Lung microvascular endothelial cell (primary cell): Measurements from ENCODE around the gene PPP1R27. TPM values are rescaled to one million over a fixed set of nuclear protein-coding genes. Genes with fewer than 3 reads are reported as not detected.

ENCODE experiments used
- DNase-seq, 2 donors: peaks; one replicate each; pipeline versions ENCODE4 v3.0.0 to v3.0.0-alpha.2; 2010; ENCODE audit warnings: low read depth in 2 of 2
- total RNA-seq: library from RNA; depleted of rRNA; stranded (reverse); fragments of >200 nt; gene quantifications from 2 replicates; pipeline ENCODE4 v1.2.1, GENCODE V29; 2014

PPP1R27 gene
- total RNA-seq, 1 donor from 2014 or later = not detected

DNA sequence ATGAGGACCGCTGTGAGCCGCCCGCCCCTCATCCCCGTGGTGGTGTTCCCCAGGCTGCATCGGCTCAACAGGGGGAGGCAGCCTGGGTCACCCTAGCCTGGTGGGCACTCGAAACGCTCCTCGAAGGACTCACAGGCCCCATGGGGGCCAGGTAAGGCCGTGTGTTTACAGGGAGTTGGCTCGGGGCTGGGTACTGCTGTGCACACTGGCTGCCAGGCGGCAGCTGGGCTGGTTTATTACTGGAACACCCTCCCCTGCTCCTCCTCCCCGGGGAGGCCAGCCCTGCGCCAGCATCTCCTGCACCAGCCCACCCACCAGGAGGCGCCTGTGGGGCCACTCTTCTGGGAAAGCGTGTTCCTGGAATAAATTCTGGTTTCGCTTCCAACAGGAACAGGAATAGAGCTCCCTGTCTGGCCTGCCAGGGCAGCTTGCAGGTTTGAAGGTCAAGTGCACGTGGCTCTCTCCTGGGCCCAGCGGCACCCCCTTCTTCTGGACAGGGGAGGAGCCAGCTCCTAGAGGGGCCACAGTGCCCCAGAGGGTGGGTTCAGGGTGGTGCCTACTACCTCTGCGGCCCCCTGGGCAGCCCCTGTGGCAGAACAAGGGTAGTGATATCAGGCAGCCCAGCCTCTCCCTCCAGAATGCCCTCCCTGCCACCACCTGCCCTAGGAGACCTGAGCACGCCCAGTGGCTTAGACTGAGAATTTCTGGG lies 13.1 kb downstream of the PPP1R27 start:
- peak; percentile 82 to 92 for DNase-seq

DNA sequence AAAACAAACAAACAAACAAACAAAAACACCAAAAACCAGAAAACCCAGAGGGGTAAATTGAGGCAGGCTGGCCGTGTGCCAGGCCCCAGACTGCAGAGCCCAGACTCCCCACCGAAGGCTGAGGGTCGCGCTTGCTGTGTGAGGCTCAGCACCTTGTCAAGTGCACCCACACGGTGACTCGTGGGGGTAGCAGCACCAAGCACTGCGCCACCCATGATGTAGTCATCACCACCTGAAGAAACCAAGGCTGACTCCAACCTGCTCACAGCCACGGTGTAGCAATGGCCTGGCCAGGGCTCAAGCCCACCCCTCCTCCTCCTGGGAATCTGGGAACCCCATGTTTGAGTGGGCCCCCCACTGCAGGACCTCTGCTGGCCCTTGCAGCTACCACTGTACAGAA lies 13.7 kb downstream of the PPP1R27 start:
- DNase-seq = no peak

DNA sequence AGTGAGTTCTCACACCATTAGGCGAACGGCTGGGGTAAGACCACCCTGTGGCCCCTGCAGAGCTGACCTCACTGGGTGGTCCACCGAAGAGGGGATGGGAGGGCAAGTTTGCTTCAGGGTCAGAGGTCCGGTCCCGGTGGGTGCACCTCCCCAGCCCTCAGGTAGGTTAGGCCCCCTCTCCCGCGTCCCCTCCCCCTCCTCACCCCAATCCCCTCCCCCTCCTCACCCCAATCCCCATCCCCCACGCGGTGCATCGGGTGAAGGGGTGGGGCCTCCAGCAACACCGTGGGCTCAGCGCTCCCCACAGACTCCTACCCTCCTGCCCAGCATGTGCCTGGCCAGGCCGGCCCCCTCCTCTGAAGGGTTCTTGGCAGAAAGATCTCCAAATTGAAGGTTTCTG lies 15.1 kb downstream of the PPP1R27 start:
- DNase-seq = no peak

DNA sequence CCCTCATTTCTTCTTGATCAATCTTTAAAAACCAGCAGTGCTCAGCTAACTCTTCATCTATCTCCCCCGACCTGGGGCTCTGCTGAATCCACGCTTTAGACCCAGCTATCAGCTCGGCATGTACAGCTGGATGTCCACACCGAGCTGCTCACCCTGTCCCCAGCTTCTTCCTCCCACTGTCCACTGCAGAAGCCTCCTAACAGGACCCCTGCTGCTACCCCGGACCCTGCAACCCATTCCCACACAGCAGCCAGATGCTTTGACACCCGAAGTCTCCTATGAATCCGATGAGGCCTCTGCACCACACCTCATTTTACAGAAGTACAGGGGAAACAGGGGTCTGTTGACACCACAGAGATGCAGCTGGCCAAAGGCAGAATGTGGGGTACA lies 17.1 kb downstream of the PPP1R27 start:
- no peak for DNase-seq

DNA sequence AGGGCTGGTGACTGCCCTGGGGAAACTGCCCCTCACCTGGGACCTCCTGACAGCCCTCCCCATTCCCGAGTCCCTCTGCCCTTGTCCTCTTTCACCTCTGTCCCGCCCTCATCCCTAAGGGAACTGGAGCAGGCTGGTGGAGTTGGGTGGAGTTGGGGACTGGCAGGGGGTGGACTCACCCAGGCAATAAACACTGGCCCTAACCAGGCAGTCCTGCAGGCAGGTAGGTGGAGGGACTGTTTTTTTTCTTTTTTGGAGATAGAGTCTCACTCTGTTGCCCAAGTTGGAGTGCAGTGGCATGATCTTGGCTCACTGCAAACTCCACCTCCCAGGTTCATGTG lies 19.2 kb downstream of the PPP1R27 start:
- DNase-seq = no peak

DNA sequence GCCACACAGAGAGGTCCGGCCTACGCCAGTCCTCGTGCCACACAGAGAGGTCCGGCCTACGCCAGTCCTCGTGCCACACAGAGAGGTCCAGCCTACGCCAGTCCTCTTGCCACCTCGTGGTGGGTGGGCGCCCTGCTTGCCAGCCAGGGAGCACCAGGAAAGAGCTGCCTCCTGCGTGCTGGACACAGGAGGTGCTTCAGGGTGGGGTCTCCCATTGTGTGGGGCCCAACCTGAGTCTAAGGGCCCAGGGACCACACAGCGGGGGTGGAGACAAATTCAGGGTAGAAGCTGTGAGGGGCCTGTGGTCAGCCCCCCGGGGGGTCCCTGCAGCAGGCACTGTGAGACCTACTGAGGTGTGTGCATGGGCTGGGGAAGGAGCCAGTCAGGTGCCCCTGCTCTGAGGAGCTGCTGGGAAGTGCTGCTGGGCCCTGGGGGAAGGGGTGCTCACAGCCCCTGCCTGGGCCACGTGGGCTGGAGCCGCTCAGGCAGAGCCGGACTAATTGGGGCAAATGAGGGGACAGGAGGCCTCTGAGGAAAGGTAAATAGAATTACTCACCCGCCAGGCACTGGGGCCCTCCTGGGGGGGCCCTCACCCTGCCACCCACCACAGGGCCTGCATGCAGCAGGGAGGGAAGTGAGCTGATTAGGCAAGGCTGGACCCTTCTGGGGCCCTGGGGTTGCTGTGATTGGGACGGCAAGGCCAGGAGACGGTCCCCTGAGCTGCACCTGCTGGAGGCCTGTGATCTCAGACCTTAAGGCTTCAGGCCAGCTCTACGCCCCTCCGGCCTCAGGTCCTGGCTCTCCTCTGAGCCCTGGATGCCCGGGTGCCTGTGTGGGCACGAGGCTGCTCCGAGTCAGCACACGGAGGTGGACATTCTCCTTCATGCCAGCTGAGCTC lies 19.9 kb downstream of the PPP1R27 start:
- no peak for DNase-seq

DNA sequence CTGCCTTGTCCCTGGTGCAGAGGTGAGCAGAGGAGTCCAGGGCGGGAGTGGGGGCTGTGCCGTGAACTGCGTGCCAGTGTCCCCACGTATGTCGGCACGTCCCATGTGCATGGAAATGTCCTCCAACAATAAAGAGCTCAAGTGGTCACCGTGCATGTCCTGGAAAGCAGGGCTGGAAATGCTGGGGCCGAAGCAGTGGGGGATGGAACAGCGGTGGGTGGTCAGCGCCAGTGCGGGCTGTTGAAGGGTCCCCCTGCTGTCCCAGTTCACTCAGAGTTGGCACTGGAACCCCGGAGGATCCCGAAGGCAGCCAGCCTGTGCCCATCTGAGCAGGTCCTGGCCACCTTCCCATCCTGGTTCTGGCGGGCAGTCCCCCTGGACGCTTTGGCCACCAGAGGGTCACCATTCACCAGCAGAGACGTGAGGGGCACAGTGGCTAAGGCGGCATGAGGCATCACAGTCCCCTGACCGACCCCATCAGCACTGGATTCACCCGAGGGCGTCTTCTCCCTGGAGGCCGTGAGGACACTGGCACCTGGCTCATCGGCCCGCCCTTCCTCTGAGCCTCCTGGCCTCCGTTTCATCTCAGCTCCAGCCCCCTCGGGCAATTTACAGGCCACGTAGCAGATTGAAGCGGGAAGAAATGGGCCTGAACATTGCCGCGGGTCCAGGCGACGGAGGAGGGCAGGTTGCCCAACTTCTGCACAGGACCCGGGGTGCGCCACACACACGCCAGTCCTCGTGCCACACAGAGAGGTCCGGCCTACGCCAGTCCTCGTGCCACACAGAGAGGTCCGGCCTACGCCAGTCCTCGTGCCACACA lies 20.8 kb downstream of the PPP1R27 start:
- DNase-seq = no peak

DNA sequence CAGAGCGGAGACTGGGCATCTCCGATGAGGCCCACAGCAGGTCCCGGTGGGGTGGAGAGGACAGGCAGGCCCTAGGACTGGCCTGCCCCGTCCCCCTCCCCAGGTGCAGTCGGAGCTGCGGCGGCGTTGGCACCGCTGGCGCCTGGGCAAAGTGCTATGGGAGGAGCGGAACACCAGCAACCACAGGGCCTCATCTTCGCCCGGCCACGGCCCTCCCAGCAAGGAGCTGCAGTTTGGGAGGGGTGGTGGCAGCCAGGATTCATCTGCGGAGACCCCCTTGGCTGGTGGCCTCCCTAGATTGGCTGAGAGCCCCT lies 21.5 kb downstream of the PPP1R27 start:
- no peak for DNase-seq

DNA sequence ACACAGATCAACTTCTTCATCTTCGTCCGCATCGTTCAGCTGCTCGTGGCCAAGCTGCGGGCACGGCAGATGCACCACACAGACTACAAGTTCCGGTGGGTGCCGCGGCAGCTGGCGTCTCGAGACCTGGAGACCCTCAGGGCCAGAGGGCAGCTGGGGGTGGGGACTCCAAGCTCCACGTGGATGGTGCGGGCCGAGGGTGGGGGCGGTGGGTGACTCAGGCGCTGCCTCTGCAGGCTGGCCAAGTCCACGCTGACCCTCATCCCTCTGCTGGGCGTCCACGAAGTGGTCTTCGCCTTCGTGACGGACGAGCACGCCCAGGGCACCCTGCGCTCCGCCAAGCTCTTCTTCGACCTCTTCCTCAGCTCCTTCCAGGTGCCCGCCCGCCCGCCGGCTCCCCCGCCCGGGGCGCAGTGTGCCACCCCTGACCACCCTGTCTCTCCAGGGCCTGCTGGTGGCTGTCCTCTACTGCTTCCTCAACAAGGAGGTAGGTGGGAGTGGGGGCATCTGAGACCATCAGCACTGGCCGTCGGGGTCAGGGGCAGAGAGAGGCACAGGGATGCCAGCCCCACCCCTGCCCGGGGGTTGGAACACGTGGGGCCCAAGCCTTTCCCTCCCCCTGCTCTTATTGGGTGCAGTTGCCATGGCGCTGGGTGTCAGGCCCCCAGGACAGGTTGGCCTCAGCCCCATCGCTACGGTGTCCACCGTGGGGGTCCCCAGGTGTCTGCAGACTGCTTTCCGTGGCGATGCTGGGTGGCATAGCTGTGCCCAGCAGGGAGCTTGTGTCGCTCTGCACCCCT lies 22.1 kb downstream of the PPP1R27 start:
- DNase-seq = no peak

DNA sequence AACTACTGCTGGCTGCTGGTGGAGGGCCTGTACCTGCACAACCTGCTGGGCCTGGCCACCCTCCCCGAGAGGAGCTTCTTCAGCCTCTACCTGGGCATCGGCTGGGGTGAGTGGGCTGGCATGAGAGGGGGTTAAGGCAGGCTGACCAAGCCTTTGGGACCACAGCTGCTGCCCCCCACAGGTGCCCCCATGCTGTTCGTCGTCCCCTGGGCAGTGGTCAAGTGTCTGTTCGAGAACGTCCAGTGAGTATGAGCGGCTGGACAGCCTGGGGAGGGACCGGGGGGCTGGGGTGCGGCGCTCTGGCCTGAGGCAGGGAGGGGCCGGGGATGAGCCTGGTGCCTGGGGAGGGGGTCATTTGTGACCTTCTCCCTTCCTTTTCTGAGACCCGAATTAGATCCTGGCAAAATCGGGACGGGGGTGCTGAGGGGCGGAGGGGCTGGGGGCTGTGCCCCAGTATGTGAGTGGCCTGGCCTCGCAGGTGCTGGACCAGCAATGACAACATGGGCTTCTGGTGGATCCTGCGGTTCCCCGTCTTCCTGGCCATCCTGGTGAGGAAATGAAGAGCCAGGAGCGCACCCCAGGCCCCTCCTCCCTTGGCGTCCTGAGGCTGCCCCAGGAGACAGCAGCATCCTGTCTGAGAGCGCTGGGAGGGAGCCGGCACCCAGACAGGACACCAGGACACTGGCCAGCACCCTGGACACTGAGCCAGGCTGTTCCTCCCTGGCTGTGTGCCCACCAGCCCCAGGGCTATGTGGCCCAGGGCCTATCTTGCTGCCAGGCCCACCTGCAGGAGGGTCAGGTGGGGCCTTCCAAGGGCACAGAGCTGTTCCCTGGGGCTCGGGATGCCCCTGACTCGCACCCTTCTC lies 22.9 kb downstream of the PPP1R27 start:
- no peak for DNase-seq

DNA sequence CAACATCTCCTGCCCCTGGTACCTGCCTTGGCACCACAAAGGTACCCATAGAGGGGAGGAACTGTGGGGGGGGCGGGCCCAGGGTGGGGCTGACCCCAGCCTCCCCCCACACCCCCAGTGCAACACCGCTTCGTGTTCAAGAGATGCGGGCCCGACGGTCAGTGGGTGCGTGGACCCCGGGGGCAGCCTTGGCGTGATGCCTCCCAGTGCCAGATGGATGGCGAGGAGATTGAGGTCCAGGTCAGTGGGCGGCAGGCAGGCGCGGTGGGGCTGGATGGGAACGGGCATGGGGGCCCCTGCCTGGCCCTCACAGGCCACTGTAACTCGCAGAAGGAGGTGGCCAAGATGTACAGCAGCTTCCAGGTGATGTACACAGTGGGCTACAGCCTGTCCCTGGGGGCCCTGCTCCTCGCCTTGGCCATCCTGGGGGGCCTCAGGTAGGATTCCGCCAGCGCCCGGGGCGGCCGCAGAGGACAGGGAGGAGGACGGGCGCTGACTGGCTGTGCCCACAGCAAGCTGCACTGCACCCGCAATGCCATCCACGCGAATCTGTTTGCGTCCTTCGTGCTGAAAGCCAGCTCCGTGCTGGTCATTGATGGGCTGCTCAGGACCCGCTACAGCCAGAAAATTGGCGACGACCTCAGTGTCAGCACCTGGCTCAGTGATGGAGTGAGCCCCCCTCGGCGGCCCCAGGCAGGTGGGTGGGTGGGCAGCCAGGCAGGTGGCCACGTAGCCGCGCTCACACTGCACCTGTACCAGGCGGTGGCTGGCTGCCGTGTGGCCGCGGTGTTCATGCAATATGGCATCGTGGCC lies 23.8 kb downstream of the PPP1R27 start:
- DNase-seq = no peak

DNA sequence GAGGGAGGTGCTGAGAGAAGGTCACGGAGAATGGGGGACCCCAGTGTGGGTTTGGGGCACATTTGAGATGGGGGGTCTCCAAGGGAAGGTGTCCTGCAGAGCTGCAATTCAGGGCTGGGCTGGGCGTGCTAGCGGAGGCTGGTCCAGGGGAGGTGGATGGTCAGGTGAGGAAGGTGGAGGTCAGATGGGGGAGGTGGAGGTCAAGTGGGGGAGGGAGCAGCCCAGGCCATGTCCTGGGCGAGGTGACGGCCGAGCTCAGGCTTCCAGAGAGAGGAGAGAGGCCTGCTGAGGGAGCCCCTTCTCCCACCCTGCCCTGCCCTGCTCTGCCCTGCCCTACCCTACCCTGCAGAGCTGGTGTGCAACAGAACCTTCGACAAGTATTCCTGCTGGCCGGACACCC lies 24.4 kb downstream of the PPP1R27 start:
- DNase-seq = no peak

DNA sequence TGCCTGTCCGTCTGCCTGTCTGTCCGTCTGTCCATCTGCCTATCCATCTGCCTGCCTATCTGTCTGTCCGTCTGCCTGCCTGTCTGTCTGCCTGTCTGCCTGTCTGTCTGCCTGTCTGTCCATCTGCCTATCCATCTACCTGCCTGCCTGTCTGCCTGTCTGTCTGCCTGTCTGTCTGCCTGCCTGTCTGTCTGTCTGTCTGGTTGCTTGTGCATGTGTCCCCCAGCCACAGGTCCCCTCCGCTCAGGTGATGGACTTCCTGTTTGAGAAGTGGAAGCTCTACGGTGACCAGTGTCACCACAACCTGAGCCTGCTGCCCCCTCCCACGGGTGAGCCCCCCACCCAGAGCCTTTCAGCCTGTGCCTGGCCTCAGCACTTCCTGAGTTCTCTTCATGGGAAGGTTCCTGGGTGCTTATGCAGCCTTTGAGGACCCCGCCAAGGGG lies 25.3 kb downstream of the PPP1R27 start:
- DNase-seq = no peak

DNA sequence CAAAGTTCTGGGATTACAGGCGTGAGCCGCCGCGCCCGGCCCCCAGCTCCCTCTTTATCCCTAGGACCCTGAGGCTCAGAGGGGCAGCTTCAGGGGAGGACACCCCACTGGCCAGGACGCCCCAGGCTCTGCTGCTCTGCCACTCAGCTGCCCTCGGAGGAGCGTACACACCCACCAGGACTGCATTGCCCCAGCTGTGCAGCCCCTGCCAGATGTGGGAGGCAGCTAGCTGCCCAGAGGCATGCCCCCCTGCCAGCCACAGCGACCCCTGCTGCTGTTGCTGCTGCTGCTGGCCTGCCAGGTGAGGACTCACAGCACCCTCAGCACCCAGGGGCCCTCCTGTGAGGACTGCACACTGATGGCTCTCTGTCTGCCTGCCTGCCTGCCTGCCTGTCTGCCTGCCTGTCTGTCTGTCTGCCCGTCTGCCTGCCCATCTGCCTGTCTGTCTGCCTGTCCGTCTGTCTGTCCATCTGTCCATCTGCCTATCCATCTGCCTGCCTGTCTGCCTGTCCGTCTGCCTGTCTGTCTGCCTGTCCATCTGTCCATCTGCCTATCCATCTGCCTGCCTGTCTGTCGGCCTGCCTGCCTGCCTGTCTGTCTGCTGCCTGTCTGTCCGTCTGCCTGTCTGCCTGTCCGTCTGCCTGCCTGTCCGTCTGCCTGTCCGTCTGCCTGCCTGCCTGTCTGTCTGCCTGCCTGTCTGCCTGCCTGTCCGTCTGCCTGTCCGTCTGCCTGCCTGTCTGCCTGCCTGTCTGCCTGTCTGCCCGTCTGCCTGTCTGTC lies 25.9 kb downstream of the PPP1R27 start:
- DNase-seq = no peak

DNA sequence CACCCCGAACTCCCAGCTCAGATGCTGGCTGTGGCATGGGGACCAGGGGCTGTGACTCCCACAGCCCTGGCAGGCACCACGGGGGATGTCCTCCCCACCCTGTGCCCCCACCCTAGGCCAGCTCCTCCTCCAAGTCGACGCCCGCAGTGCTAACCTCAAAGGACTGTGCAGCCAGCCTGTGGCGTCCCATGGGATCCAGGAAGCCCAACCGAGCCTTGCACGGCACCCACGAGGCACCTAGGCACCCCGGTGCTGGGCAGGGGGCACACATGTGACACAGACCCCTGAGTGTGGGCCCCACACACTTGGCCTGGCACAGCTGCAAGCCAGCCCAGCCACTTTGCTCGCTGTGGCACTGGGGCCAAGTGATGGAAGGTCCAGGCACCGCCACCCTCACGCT lies 27.0 kb downstream of the PPP1R27 start:
- no peak for DNase-seq

DNA sequence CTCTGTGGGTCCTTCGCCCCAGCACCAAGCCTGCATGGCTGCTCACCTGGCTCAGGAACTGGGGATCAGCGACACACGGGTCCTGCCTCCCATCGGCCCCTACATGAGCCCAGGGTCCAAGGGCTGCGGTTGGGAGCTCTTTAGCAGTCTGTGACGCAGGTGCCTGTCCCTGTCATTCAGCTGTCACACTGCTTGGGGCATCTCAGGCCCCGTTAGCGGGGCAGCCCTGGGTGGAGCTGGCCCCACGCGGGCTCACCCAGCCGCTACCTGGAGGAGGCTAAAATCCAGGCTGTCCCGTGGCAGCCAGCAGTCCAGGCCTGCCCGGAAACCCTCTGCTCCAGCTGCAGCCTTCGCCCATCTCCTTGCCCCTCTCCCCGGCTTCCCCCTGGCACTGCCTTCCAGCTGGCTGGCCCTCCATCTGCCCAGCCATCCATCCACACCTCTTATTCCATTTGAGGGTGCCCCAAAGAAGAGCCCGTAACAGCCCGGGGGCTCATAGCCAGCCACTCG lies 27.6 kb downstream of the PPP1R27 start:
- DNase-seq = no peak

DNA sequence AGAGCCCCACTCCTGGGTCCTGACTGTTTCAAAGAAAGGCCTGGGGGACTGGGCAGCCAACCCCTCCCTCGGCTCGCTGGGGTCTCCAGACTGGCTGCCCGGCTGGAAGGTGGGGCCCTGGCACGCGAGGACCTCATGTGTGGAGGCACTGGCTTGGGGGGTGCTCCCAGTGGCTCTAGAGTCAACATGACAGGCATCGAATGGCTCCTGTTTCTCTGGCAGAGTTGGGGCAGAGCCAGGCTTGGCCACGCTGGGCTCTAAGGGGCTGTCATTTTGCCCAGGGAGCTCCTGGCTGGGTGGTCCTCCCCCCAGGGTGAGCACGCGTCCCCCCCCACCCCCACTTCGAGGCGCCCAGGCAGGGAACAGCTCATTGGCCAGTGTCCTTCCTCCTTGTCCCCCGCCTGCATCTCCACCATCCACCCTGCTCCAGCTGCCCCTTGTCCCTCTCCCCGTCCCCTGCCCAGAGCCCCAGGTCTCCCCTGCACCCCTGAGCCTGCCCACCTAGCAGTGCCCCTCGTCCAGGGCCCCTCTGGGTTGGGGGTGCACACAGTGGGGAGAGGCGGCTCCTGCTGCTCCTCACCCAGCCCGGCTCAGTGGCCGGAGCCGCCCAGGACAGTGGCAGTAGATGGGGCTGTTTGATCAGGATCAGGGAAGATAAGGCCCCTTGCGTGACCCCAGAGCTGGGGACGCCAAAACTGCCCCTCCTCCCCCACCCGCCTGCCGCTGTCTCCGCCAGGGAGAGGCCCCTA lies 28.2 kb downstream of the PPP1R27 start:
- DNase-seq = no peak
